MCF 10A (cell line): Measurements from ENCODE around the gene TTC23. TPM values are rescaled to one million over a fixed set of nuclear protein-coding genes. Genes with fewer than 3 reads are reported as not detected.

Source experiments
- BruUV-seq: library from RNA; stranded (reverse); fragments of 400-500 nt; replicated peaks from 2 replicates; lab custom pipeline; 2021; lab: Mats Ljungman, UMichigan
- CTCF ChIA-PET: fragments of 300-600 bp; sonication (Branson Sonifier 250); formaldehyde crosslinking; extraction: SDS; loops from one replicate; lab custom pipeline; 2021; ENCODE audit warnings: antibody characterized with exemption, inconsistent platforms; lab: Yijun Ruan, JAX
- POLR2A ChIA-PET: fragments of 300-600, 350-650 bp; sonication (Branson Sonifier 250); formaldehyde crosslinking; extraction: SDS; loops from one replicate; lab custom pipeline; 2020; ENCODE audit warnings: antibody characterized with exemption, inconsistent platforms; lab: Yijun Ruan, JAX
- DNase-seq: peaks from one replicate; pipeline ENCODE4 v3.0.0-alpha.2; 2018; ENCODE audit not compliant: unreplicated experiment
- H3K27ac Mint-ChIP-seq: one replicate; pipeline ENCODE4 v1.8.0; 2022; ENCODE audit warnings: mild to moderate bottlenecking, low read depth, mixed read lengths; ENCODE audit not compliant: unreplicated experiment
- H3K27me3 Mint-ChIP-seq: one replicate; pipeline ENCODE4 v1.8.0; 2022; ENCODE audit warnings: mixed read lengths; ENCODE audit not compliant: insufficient read depth, unreplicated experiment
- H3K36me3 Mint-ChIP-seq: one replicate; pipeline ENCODE4 v1.8.0; 2022; ENCODE audit warnings: mild to moderate bottlenecking, moderate library complexity, mixed read lengths; ENCODE audit not compliant: insufficient read depth, unreplicated experiment
- H3K4me1 Mint-ChIP-seq: one replicate; pipeline ENCODE4 v1.8.0; 2022; ENCODE audit warnings: mixed read lengths; ENCODE audit not compliant: insufficient read depth, unreplicated experiment
- H3K4me3 Mint-ChIP-seq: one replicate; pipeline ENCODE4 v1.8.0; 2022; ENCODE audit warnings: mild to moderate bottlenecking, moderate library complexity, mixed read lengths; ENCODE audit not compliant: unreplicated experiment
- H3K9me3 Mint-ChIP-seq: one replicate; pipeline ENCODE4 v1.8.0; 2022; ENCODE audit warnings: mixed read lengths; ENCODE audit not compliant: unreplicated experiment
- intact Hi-C: fragments of 100-400 bp; cut with micrococcal nuclease; formaldehyde crosslinking; loops from 2 replicates; pipeline ENCODE4 v1.14.1; 2022
- total RNA-seq: library from RNA; stranded (reverse); gene quantifications from 2 replicates; pipeline ENCODE4 v1.2.3, GENCODE V29; 2022
- TF ChIP-seq, protein P1 (sequence below): fragments of 200-600 bp; IDR thresholded peaks from one replicate; pipeline ENCODE4 v1.8.0; 2022; ENCODE audit warnings: antibody characterized with exemption, mild to moderate bottlenecking; ENCODE audit not compliant: unreplicated experiment

Gene TTC23
- total RNA-seq, 1 experiment from 2014 or later, result 15.1 TPM

DNA sequence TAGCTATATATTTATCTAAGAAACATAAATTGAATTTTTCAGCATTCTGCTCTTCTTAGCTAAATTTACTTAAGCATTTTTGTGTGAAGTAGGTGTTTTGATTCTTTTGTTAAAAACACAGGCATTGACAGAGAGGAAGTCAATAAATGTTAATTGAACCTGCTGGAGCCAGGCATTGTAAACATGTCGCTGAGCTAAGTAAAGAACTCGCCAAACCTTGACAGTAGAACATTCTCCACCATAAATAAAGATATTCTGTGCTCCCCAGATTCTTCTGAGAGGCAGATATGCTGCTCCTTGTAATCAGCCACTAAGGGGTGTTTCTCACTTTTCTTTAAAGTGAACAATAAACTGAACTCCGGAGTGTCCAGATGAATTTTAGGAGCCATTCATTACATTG lies 106.1 kb downstream of the TTC23 start:
- no peaks in the 10 kb centered on the region for H3K9me3 Mint-ChIP-seq
- H3K27ac Mint-ChIP-seq, result no peak overlapping the region
- intact Hi-C loops, result no loop called here
- no peaks in the 10 kb centered on the region for H3K4me1 Mint-ChIP-seq
- ChIA-PET POLR2A (interaction anchor here (0.7 to 1.1 kb wide), 2 partner anchors 19 to 108 kb away, joined by 3 read pairs; partner anchors contain the start of gene LRRC28), CTCF (interaction anchor here (0.6 to 2.0 kb wide), 3 partner anchors 43 to 1215 kb away, joined by 3 to 10 read pairs (median 5); no protein-coding TSS in a partner anchor)
- TF ChIP-seq, protein P1, sequence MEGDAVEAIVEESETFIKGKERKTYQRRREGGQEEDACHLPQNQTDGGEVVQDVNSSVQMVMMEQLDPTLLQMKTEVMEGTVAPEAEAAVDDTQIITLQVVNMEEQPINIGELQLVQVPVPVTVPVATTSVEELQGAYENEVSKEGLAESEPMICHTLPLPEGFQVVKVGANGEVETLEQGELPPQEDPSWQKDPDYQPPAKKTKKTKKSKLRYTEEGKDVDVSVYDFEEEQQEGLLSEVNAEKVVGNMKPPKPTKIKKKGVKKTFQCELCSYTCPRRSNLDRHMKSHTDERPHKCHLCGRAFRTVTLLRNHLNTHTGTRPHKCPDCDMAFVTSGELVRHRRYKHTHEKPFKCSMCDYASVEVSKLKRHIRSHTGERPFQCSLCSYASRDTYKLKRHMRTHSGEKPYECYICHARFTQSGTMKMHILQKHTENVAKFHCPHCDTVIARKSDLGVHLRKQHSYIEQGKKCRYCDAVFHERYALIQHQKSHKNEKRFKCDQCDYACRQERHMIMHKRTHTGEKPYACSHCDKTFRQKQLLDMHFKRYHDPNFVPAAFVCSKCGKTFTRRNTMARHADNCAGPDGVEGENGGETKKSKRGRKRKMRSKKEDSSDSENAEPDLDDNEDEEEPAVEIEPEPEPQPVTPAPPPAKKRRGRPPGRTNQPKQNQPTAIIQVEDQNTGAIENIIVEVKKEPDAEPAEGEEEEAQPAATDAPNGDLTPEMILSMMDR, result no peak
- H3K27me3 Mint-ChIP-seq, result no peaks in the 10 kb centered on the region
- no TSS peak for BruUV-seq
- H3K36me3 Mint-ChIP-seq, result peaks cover 15% of the 10 kb centered on the region
- no peak overlapping the region for H3K4me3 Mint-ChIP-seq
- no peak for DNase-seq

DNA sequence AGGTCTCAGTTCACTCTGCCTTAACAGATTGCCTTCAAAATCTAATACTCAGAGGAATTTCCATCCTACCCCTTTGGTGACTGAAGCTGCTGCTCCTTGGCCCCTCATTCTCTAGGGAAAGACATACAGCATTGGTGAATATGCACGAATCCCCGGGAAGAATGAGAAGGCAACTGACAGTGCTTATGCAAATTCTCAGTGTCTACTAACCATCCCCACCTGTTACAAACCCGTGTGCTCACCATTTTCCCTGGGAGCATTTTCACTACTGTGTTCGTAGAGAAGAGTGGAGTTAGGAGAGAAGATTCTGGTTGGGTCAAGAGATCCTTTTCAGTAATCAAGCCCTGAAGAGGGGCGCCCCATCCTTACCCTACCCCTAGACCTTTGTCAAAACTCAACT lies 106.8 kb downstream of the TTC23 start:
- no peak for DNase-seq
- ChIA-PET POLR2A (no interaction called here), CTCF (interaction anchor here (1.1 to 2.0 kb wide), 2 partner anchors 42 to 71 kb away, joined by 5 to 10 read pairs; no protein-coding TSS in a partner anchor)
- no peaks in the 10 kb centered on the region for H3K9me3 Mint-ChIP-seq
- H3K36me3 Mint-ChIP-seq, result peaks cover 9% of the 10 kb centered on the region
- TF ChIP-seq, protein P1, result no peak
- H3K27ac Mint-ChIP-seq, result no peak overlapping the region
- intact Hi-C loops, result no loop called here
- no peaks in the 10 kb centered on the region for H3K4me1 Mint-ChIP-seq
- H3K4me3 Mint-ChIP-seq, result no peak overlapping the region
- BruUV-seq, result no TSS peak
- H3K27me3 Mint-ChIP-seq, result no peaks in the 10 kb centered on the region

DNA sequence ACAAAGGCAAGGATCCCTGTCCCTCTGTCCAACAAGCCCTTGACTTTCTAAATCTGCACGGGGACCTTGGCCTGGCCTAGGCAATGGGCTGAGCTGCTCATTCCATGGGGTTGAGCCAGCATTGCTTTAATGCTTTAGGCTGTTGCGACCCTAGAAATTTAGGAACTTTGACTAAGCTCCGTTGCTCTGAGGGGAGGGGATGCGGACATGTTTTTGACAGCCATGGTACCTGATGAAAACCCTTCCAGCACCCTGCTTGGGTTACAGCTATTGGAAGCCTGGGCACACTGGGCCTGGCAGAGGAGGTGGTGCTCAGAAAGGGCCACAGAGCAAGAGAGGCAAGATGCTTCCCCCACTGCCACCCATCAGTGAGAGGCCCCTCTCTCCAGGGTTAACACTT lies 107.4 kb downstream of the TTC23 start:
- CTCF ChIA-PET, result interaction anchor here (0.7 kb wide), 1 partner anchor 813 kb away, joined by 3 read pairs; no protein-coding TSS in a partner anchor
- POLR2A ChIA-PET, result no interaction called here

DNA sequence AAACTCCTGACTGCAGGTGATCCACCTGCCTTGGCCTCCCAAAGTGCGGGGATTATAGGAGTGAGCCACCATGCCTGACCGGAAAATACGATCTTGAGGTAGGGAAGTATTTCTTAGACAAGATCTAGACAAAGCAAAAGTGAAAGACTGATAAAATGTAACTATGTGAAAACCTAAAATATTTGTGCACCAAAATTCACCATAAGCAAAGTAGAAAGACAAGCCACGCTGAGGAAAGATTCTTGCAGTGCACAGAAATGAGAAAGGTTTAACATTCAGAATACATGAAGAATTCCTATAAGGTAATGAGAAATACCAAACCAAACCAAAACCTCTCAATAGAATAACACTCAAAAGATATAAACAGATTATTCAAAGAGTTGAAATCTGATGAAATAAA lies 108.8 kb downstream of the TTC23 start:
- DNase-seq, result no peak
- Mint-ChIP-seq H3K36me3 (peaks cover 10% of the 10 kb centered on the region), H3K4me1 (no peaks in the 10 kb centered on the region), H3K9me3 (no peaks in the 10 kb centered on the region), H3K27ac (no peak overlapping the region), H3K4me3 (no peak overlapping the region), H3K27me3 (no peaks in the 10 kb centered on the region)
- intact Hi-C loops, result no loop called here
- TF ChIP-seq, protein P1, result no peak
- CTCF ChIA-PET, result interaction anchor here (0.7 to 1.4 kb wide), 2 partner anchors 40 to 68 kb away, joined by 3 to 4 read pairs; no protein-coding TSS in a partner anchor
- no TSS peak for BruUV-seq
- POLR2A ChIA-PET, result no interaction called here

More for the DNA sequence above, 107.4 kb downstream of the TTC23 start:
- H3K27me3 Mint-ChIP-seq, result no peaks in the 10 kb centered on the region
- no peaks in the 10 kb centered on the region for H3K4me1 Mint-ChIP-seq
- no peak for DNase-seq
- peaks cover 5% of the 10 kb centered on the region for H3K36me3 Mint-ChIP-seq
- TF ChIP-seq, protein P1, result no peak
- H3K9me3 Mint-ChIP-seq, result no peaks in the 10 kb centered on the region
- intact Hi-C loops, result no loop called here
- BruUV-seq, result no TSS peak
- H3K27ac Mint-ChIP-seq, result no peak overlapping the region
- no peak overlapping the region for H3K4me3 Mint-ChIP-seq
